ENCODE measurements around the gene HPX. TPM values are rescaled to one million over a fixed set of nuclear protein-coding genes. Genes with fewer than 3 reads are reported as not detected.

Gene HPX
- total RNA-seq, 1 experiment from 2014 or later = 0.75 TPM

DNA sequence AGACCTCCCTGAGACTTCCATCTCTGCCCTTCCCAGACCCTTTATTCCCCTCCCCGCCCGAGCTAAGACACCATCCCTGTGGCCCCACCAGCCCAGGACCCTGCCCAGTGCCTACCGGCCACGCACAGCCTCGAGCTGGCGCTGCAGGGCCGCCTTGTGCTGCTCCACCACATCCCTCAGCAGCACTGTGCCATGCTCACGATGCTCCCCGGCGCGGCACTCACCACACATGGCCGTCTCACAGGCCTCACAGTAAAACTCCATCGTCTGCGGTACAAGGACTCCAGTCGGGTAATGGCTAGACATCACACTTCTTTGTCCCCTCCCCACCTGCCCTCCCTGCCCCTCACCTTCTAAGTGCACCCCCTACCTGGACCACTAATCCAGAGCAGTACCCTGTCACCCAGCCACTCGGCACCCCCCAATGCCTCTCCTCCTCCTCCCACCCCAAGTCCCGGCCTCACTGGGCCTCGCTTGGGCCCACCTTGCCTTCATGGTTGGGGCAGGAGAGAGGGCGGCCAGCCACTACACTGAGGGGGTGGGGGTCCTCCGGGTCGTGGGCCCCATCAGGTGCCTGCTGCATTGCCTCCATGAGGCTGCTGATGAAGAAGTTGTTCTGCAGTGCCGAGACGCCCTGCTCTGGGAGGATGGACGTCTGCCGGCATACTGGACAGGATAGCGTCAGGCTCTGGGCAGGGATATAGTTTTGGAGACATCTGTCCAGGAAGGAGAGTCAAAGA, 17.0 kb upstream of the HPX start:
- H3K9me3 Mint-ChIP-seq (ENCODE audit: unreplicated experiment) = no peaks in the 10 kb centered on the region
- no TSS peak for BruUV-seq (replicated peaks)
- H3K4me1 Mint-ChIP-seq (ENCODE audit: insufficient read depth, unreplicated experiment) = no peaks in the 10 kb centered on the region
- ChIA-PET CTCF (interaction anchor here (0.6 to 5.5 kb wide), 4 partner anchors 11 to 79 kb away, joined by 3 to 79 read pairs (median 4); partner anchors contain the start of gene HPX), POLR2A (interaction anchor here (0.6 kb wide), 1 partner anchor 43 kb away, joined by 4 read pairs; no protein-coding TSS in a partner anchor)
- intact Hi-C loops (cut with micrococcal nuclease) = no loop called here
- no peaks in the 10 kb centered on the region for H3K27me3 Mint-ChIP-seq (ENCODE audit: insufficient read depth, unreplicated experiment)
- H3K4me3 Mint-ChIP-seq (ENCODE audit: unreplicated experiment) = no peak overlapping the region
- no peak for DNase-seq (ENCODE audit: unreplicated experiment)
- TF ChIP-seq, protein P1, sequence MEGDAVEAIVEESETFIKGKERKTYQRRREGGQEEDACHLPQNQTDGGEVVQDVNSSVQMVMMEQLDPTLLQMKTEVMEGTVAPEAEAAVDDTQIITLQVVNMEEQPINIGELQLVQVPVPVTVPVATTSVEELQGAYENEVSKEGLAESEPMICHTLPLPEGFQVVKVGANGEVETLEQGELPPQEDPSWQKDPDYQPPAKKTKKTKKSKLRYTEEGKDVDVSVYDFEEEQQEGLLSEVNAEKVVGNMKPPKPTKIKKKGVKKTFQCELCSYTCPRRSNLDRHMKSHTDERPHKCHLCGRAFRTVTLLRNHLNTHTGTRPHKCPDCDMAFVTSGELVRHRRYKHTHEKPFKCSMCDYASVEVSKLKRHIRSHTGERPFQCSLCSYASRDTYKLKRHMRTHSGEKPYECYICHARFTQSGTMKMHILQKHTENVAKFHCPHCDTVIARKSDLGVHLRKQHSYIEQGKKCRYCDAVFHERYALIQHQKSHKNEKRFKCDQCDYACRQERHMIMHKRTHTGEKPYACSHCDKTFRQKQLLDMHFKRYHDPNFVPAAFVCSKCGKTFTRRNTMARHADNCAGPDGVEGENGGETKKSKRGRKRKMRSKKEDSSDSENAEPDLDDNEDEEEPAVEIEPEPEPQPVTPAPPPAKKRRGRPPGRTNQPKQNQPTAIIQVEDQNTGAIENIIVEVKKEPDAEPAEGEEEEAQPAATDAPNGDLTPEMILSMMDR (IDR thresholded peaks at IDR 0.05; ENCODE audit: unreplicated experiment) = no peak
- no peak overlapping the region for H3K27ac Mint-ChIP-seq (ENCODE audit: low read depth, unreplicated experiment)
- no peaks in the 10 kb centered on the region for H3K36me3 Mint-ChIP-seq (ENCODE audit: insufficient read depth, unreplicated experiment)

DNA sequence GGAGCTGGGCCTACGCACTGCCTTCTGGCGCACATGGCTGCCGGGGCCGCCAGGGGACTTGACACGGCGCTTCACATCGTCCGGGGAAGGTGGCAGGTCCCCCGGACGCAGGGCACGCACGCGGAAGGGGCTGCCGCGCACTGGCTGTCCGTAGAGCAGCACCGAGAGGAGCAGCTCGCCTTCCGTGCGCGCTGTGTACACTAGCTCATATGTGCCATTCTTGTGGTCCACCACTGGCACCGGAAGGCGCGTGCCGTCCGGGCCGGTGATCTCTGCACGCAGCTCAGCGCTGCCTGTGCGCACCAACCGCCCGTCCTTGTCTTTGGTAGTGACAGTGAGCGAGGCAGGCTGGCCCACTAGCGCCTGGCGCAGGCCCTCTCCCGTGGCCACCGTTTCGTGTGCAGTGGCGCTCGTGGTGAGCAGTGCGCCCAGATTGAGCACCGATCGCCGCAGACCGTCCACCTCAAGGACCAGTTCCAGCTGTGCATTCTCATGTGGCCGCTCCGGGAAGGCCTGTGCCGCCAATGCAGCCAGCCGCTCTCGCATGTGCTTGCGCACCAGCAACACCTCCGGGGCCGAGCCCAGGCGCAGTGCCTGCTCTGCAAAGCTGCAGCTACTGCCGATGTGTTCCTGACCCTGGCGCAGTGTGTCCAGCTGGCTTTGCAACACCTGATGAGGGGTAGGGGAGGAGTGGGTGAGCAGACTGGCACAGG, 15.7 kb upstream of the HPX start:
- ChIA-PET CTCF (interaction anchor here (0.5 to 5.5 kb wide), 5 partner anchors 13 to 96 kb away, joined by 3 to 79 read pairs (median 6); partner anchors contain the start of gene HPX), POLR2A (no interaction called here)
- intact Hi-C loops (cut with micrococcal nuclease) = no loop called here

DNA sequence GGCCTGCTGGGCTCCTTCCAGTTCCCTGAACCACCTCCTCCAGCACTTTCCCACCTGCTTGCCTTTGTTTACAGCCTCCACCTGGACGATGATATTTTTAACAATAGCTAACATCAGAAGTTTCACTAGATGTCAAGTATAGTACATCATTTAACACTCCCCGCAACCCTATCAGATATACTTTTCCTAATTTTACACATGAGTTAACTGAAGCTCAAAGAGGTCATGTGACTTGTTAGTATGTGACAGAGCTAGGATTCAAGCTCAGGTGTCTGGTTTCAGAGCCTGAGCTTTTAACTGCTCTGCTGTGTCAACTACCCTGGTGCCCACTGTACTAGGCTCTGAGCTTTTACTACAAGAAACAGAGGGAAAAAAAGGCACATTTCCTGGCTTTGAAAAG, 14.3 kb upstream of the HPX start:
- H3K27ac Mint-ChIP-seq (ENCODE audit: low read depth, unreplicated experiment) = no peak overlapping the region
- ChIA-PET POLR2A (no interaction called here), CTCF (interaction anchor here (0.7 to 5.5 kb wide), 8 partner anchors 9 to 92 kb away, joined by 3 to 79 read pairs (median 4); partner anchors contain the start of genes ARFIP2, HPX and TIMM10B)
- no peaks in the 10 kb centered on the region for H3K36me3 Mint-ChIP-seq (ENCODE audit: insufficient read depth, unreplicated experiment)
- no peaks in the 10 kb centered on the region for H3K27me3 Mint-ChIP-seq (ENCODE audit: insufficient read depth, unreplicated experiment)
- H3K9me3 Mint-ChIP-seq (ENCODE audit: unreplicated experiment) = no peaks in the 10 kb centered on the region
- TF ChIP-seq, protein P1 (IDR thresholded peaks at IDR 0.05; ENCODE audit: unreplicated experiment) = no peak
- intact Hi-C loops (cut with micrococcal nuclease) = no loop called here
- no TSS peak for BruUV-seq (replicated peaks)
- DNase-seq (ENCODE audit: unreplicated experiment) = no peak
- H3K4me3 Mint-ChIP-seq (ENCODE audit: unreplicated experiment) = no peak overlapping the region
- H3K4me1 Mint-ChIP-seq (ENCODE audit: insufficient read depth, unreplicated experiment) = no peaks in the 10 kb centered on the region

More for the DNA sequence above, 15.7 kb upstream of the HPX start:
- Mint-ChIP-seq H3K36me3 (ENCODE audit: insufficient read depth, unreplicated experiment) (no peaks in the 10 kb centered on the region), H3K27ac (ENCODE audit: low read depth, unreplicated experiment) (no peak overlapping the region), H3K27me3 (ENCODE audit: insufficient read depth, unreplicated experiment) (no peaks in the 10 kb centered on the region), H3K4me3 (ENCODE audit: unreplicated experiment) (no peak overlapping the region), H3K4me1 (ENCODE audit: insufficient read depth, unreplicated experiment) (no peaks in the 10 kb centered on the region), H3K9me3 (ENCODE audit: unreplicated experiment) (no peaks in the 10 kb centered on the region)
- no TSS peak for BruUV-seq (replicated peaks)
- TF ChIP-seq, protein P1 (IDR thresholded peaks at IDR 0.05; ENCODE audit: unreplicated experiment) = no peak
- DNase-seq (ENCODE audit: unreplicated experiment) = no peak

- CTCF ChIA-PET = interaction anchor here (0.6 to 5.5 kb wide), 7 partner anchors 10 to 93 kb away, joined by 3 to 79 read pairs (median 4); partner anchors contain the start of gene HPX
- H3K27ac Mint-ChIP-seq (ENCODE audit: low read depth, unreplicated experiment) = no peak overlapping the region
These were observed 12.4 kb upstream of the HPX start for GRCh38 chr11:6453152-6453551.

More at GRCh38 chr11:6453152-6453551, 12.4 kb upstream of the HPX start:
- intact Hi-C loops (cut with micrococcal nuclease) = no loop called here
- POLR2A ChIA-PET = interaction anchor here (1.1 kb wide), 1 partner anchor 22 kb away, joined by 3 read pairs; no protein-coding TSS in a partner anchor
- no peaks in the 10 kb centered on the region for H3K27me3 Mint-ChIP-seq (ENCODE audit: insufficient read depth, unreplicated experiment)
- no peak overlapping the region for H3K4me3 Mint-ChIP-seq (ENCODE audit: unreplicated experiment)
- BruUV-seq (replicated peaks) = no TSS peak
- no peaks in the 10 kb centered on the region for H3K9me3 Mint-ChIP-seq (ENCODE audit: unreplicated experiment)
- H3K36me3 Mint-ChIP-seq (ENCODE audit: insufficient read depth, unreplicated experiment) = no peaks in the 10 kb centered on the region
- DNase-seq (ENCODE audit: unreplicated experiment) = no peak
- H3K4me1 Mint-ChIP-seq (ENCODE audit: insufficient read depth, unreplicated experiment) = no peaks in the 10 kb centered on the region
- TF ChIP-seq, protein P1 (IDR thresholded peaks at IDR 0.05; ENCODE audit: unreplicated experiment) = no peak
